ENCODE results near the gene EOMES. TPM values are rescaled to one million over a fixed set of nuclear protein-coding genes. Genes with fewer than 3 reads are reported as not detected.

EOMES gene
- total and polyA plus RNA-seq, 2 experiments from 2014 or later, result not detected

DNA sequence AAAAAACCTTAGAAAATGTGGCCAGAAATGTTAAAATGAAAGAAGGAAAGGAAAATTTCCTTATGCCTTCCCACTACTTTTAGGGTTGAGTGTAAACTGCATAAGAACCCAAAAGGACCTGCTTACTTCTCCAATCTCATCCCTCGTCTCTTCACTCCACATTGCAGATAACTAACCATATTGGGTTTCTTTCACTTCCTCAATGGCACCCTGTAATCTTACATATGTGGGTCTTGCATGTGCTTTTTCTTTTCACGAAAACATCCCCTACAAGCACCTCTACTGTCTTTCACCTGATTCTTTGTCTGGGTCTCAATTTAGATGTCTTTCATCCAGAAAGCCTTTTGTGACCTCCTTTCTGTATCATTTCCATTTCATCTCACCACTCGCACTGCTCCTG is 23.1 kb downstream of the EOMES start:
- 95% methylated on average over 3 of the region's 3 CpGs for WGBS (ENCODE audit: low lambda C conversion rate, missing lambda C conversion rate)
- Histone ChIP-seq H3K4me3 (no peak overlapping the region), H3K4me2 (no peak overlapping the region), H3K27me3 (no peaks in the 10 kb centered on the region), H3K4me1 (ENCODE audit: insufficient read depth) (no peaks in the 10 kb centered on the region), H4K20me1 (ENCODE audit: insufficient read depth, poor library complexity, severe bottlenecking) (no peaks in the 10 kb centered on the region), H3K27ac (no peak overlapping the region), H3K36me3 (replicated peaks; ENCODE audit: insufficient read depth, low read depth) (no peaks in the 10 kb centered on the region), H3K9me2 (replicated peaks; ENCODE audit: insufficient read depth) (no peaks in the 10 kb centered on the region), H3K9me3 (ENCODE audit: low read depth) (no peaks in the 10 kb centered on the region), H3K79me2 (no peaks in the 10 kb centered on the region), H2AFZ (no peak overlapping the region)
- no peak for DNase-seq (ENCODE audit: low spot score)
- TF ChIP-seq EZH2phosphoT487 (IDR thresholded peaks at IDR 0.05; ENCODE audit: low read depth, severe bottlenecking, unreplicated experiment) (no peak), EZH2 (IDR thresholded peaks at IDR 0.05; ENCODE audit: borderline replicate concordance) (no peak)
- TF ChIP-seq, protein P1, sequence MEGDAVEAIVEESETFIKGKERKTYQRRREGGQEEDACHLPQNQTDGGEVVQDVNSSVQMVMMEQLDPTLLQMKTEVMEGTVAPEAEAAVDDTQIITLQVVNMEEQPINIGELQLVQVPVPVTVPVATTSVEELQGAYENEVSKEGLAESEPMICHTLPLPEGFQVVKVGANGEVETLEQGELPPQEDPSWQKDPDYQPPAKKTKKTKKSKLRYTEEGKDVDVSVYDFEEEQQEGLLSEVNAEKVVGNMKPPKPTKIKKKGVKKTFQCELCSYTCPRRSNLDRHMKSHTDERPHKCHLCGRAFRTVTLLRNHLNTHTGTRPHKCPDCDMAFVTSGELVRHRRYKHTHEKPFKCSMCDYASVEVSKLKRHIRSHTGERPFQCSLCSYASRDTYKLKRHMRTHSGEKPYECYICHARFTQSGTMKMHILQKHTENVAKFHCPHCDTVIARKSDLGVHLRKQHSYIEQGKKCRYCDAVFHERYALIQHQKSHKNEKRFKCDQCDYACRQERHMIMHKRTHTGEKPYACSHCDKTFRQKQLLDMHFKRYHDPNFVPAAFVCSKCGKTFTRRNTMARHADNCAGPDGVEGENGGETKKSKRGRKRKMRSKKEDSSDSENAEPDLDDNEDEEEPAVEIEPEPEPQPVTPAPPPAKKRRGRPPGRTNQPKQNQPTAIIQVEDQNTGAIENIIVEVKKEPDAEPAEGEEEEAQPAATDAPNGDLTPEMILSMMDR (IDR thresholded peaks at IDR 0.05; ENCODE audit: poor library complexity), result no peak

DNA sequence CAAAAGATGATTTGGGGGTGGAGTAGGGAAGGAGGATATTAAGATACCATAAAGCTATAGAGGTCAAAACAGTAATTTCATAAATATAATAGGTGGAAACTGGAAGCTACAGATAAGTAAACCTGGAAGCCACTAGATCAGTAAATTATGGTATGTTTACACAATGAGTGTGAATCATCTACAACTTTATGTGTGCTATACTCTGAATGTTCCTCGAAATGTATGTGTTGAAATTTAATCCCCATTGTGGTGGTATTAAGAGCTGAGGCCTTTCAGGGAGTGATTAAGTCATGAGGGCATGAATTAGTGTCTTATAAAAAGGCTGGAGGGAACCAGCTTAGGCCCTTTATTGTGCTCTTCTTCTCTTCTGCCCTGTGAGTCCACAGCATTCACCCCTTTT is 25.2 kb downstream of the EOMES start:
- Histone ChIP-seq H3K4me1 (ENCODE audit: insufficient read depth) (no peaks in the 10 kb centered on the region), H2AFZ (no peak overlapping the region), H3K27ac (no peak overlapping the region), H3K4me2 (no peak overlapping the region), H3K27me3 (no peaks in the 10 kb centered on the region), H3K9me3 (ENCODE audit: low read depth) (no peaks in the 10 kb centered on the region), H3K9me2 (replicated peaks; ENCODE audit: insufficient read depth) (no peaks in the 10 kb centered on the region), H3K4me3 (no peak overlapping the region), H3K79me2 (no peaks in the 10 kb centered on the region), H3K36me3 (replicated peaks; ENCODE audit: insufficient read depth, low read depth) (no peaks in the 10 kb centered on the region), H4K20me1 (ENCODE audit: insufficient read depth, poor library complexity, severe bottlenecking) (no peaks in the 10 kb centered on the region)
- 55% methylated on average over 1 of the region's 1 CpG for WGBS (ENCODE audit: low lambda C conversion rate, missing lambda C conversion rate)
- TF ChIP-seq, protein P1 (IDR thresholded peaks at IDR 0.05; ENCODE audit: poor library complexity), result no peak
- TF ChIP-seq EZH2 (IDR thresholded peaks at IDR 0.05; ENCODE audit: borderline replicate concordance) (no peak), EZH2phosphoT487 (IDR thresholded peaks at IDR 0.05; ENCODE audit: low read depth, severe bottlenecking, unreplicated experiment) (no peak)
- no peak for DNase-seq (ENCODE audit: low spot score)

DNA sequence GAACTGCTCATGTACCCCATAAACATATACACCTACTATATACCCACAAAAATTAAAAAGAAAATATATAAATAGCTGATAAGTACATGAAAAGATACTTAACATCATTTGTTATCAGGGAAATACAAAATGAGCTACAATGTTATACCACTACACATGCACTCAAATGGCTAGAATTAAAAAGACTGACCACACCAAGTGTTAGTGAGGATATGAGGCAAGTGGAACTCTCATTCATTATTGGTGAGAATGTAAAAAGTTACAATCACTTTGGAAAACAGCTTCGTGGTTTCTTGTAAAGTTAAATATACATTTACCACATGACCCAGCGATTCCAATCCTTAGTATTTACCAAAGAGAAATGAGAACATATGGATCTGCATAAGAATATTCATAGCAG is 26.5 kb downstream of the EOMES start:
- WGBS (ENCODE audit: low lambda C conversion rate, missing lambda C conversion rate), result 79% methylated on average over 2 of the region's 2 CpGs
- no peaks in the 10 kb centered on the region for H4K20me1 ChIP-seq (ENCODE audit: insufficient read depth, poor library complexity, severe bottlenecking)

More for the DNA sequence above, 26.5 kb downstream of the EOMES start:
- Histone ChIP-seq H3K9me3 (ENCODE audit: low read depth) (no peaks in the 10 kb centered on the region), H3K27ac (no peak overlapping the region), H3K4me2 (no peak overlapping the region), H3K79me2 (no peaks in the 10 kb centered on the region), H3K4me1 (ENCODE audit: insufficient read depth) (no peaks in the 10 kb centered on the region), H3K27me3 (no peaks in the 10 kb centered on the region), H2AFZ (no peak overlapping the region), H3K9me2 (replicated peaks; ENCODE audit: insufficient read depth) (no peaks in the 10 kb centered on the region), H3K36me3 (replicated peaks; ENCODE audit: insufficient read depth, low read depth) (no peaks in the 10 kb centered on the region), H3K4me3 (no peak overlapping the region)
- no peak for DNase-seq (ENCODE audit: low spot score)
- TF ChIP-seq, protein P1 (IDR thresholded peaks at IDR 0.05; ENCODE audit: poor library complexity), result no peak
- no peak for TF ChIP-seq EZH2 (IDR thresholded peaks at IDR 0.05; ENCODE audit: borderline replicate concordance)
- no peak for TF ChIP-seq EZH2phosphoT487 (IDR thresholded peaks at IDR 0.05; ENCODE audit: low read depth, severe bottlenecking, unreplicated experiment)

All from hepatocyte (in vitro differentiated cells).